GM21528 (cell line): ENCODE data around the gene SLC25A21.

ENCODE experiments used
- ATAC-seq: cut with Tn5 transposase; IDR thresholded peaks from one replicate; pipeline ENCODE4 v1.9.1; 2021; ENCODE audit warnings: mild to moderate bottlenecking, moderate library complexity; ENCODE audit not compliant: unreplicated experiment, low FRiP score

The SLC25A21 gene

DNA sequence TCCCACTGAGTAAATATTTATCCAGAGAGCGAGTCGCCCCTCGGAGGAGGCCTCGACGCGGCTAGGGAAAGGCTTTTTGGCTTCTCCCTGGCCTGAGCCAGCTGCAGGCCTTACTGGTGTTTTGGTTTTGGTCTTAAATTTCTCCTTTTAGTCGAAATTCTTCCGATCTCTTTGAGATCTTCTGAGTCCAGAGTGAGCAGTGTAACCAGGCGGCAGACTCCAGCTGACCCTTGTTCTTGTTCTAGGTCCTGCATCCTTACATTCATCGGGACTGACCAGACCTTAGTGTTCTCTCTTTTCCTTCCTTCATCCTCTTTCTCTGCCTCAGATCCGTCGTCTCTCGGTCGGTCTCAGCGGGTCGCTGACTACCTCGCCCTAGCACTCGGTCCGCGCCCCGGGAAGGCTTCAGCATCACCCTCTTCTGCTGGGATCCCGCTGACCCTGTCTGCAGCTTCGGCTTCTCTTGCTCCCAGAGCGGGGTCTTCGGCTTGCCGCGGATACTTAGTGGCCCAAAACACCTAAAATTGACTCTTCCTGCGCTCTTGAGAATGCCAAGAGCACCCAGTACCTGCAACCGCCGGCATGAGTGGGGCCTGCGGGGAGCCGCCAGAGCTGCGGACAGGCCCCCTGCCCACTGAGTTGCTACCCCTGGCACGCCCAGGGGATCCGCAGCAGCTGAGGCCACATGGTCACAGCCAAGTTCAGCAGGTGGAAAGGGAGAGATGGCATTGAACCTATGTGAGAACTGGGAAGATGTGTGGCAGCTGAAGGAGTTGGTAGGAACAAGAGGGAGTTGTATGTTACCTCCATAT, 513.2 kb downstream of the SLC25A21 start:
- no peak for ATAC-seq

DNA sequence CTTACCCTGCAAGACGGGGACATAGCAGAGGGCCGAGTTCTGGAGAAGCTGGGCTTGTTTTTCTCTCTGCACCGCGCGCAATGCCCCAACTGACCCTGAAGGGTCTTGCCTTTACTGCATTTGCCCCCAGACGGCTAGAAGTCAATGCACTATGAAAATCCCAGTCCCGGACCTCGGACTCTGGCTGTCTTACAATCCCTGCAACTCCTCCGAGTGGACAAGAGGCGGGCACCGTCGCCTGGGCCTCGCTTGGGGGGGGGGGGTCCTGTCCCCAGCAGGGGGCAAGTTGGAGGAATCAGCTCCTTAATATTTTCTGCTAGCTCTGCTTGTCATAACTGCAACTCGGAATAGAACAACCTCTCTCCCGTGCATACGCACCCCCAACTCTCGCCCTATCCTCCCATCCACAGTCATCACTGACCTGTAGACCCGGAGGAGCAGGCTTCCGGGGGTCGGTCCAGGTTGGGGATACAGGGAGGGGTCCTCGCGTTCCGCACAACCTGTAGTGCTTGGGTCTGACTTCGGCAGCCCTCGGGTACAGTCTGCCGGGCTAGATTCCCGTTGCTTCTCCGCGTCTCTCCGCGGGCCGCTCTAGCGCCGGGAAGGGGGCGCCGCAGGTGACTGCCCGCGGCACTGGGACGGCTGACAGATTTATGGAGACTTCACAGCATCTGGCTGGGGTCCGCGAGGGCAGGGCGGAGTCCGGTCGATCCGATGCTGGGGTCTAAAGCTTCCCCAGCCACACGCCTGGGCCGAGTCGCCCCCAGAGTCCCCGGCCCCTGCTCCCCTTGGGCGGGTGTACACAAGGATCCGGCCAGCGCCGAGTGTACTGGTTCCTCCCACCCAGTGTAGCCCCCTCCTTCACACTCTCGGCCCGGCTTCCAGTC, 514.0 kb downstream of the SLC25A21 start:
- ATAC-seq = no peak

DNA sequence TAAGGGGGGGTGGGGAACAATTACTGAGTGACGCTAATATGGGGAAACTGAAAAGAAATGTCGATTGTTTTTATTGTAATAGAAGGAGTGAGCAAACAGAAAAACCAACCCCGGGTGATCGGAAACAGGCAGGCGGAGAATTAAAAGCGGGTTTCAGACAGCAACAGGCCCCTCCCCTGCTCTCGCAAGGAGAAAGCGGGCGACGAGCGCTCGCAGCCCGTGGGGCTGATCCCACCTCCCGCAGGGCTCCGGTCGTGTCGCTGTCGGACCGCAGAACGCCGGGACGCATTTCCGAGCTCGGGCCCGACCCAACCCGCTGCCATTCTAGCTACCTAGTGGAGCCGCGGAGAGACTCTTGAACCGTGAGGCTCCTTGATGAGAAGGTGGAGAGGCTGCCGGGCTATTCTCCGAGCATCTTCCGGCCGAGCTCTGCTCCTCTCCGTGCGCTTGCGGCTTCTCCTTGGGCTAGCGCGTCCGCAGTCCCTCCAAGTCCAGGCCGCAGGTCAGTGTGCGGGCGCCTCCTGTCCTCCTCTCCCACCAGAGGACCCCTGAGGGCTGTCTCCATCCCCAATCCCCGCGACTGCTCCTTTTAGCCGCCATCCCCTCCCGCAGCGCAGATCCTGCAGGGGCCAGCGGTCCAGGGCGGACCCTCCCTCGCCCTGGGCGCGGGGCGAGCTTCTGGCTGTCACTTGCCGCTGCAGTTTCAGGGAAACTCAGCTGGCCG, 514.8 kb downstream of the SLC25A21 start:
- no peak for ATAC-seq

DNA sequence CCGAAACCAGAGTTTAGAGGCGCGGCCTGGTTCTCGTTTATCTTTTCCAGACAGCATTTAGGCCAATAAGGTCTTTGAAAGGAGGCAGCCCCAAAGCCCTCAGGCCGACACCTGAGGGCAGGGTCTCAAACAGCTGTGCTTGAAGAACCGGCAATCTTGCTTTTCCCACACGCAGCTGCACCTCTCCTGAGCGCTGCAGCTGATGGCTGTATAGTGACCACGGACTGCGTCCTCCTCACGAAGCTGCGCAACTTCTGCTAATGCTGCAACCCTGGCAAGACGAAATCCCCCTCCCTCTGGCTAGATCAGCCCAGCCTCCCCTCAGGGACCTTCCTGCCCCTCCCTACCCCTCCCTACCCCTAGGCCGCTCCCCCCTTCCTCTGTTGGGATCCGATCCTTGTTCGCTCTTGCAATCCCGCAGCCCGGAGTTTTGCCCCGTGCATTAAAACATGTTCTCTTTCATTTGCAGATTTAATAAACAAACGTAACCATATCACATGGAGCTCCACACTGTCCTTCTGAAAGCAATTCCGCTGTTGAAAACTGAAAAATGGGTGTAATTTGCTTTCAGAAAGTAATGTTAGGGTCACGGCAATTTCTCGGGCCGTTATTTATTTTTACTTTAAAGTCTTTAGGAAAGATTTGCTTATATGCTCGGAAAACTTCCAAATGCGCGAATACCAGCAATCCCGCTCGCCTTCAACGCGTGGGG, 515.6 kb downstream of the SLC25A21 start:
- no peak for ATAC-seq

DNA sequence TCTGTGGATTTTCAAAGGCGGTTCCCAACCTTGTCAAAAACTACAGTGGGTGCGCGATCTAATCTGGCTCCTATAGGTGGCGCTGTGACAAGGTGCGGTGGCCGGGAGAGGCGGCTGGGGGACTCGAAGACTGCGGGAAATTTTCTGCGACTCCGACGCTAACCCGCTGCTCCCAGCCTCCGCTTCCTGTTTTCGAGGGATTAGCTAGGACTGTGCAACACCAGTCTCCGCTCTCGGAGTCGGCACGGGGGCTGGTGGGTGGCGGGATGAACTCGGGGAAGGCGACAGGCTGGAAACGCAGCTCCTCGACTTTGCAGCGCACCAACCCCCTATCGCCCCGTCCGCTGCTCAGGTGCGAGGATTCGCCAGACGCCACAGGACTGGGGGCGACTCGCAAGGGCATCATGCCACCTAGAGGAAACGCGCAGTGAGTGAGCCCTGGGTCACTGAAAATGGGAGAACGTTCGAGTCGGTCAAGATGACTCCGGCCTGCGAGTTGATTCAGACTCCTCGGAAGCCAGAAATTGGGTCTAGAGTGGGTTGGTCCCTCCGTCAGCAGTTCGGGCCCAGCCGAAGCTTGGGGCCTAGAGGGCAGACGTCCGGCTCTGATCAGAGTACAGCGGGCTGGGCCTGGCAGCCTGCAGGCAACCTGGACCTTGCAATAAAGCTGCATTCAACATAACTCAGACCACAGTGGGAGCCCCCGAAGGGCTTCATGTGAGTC, 516.3 kb downstream of the SLC25A21 start:
- no peak for ATAC-seq

DNA sequence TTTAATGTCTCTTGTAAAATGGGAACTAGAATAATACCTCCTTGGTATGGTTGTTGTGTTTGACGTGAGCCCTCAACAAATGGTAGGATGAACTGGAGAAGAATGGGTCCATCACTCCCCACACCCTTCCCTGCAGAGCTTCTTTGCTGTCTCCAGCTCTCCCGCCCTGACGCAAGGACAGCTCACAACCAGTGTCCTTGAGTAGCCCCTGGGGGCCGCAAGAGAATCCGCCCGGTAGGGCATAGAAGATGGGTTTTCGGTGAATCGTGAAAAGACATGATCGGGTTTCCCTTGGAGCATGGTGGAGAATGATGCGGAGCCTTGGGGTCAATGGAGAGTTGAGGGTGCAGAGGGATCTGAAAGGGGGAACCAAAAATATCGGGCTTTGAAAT, 516.8 kb downstream of the SLC25A21 start:
- ATAC-seq = no peak

DNA sequence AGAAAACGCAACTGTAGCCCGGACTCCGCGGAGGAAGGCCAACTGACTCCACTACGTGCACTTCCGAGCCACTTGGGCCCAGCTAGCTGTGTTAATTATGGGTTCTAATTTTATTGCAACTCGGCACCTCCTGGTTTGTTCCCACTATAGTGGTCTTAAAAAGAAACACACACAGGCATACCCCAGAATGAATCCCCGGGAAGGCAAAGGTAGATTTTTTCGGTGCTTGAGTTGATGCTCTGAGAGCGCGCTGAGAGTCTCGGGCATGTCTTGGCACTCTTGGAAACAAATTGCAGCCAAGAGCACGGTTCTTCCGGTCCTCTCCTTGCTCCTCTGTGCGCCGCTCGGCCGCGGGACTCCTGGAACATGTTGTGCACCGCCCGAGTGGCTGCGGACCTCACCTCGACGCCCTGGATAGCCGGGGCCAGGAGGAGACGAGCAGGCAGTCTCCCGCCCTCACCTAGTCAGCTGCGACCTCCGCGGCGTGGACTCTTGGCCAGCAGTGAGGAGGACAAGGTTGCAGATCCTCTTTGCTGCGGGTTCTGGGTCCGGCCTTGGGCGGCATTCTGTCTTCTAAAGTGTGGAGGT, 517.5 kb downstream of the SLC25A21 start:
- no peak for ATAC-seq

DNA sequence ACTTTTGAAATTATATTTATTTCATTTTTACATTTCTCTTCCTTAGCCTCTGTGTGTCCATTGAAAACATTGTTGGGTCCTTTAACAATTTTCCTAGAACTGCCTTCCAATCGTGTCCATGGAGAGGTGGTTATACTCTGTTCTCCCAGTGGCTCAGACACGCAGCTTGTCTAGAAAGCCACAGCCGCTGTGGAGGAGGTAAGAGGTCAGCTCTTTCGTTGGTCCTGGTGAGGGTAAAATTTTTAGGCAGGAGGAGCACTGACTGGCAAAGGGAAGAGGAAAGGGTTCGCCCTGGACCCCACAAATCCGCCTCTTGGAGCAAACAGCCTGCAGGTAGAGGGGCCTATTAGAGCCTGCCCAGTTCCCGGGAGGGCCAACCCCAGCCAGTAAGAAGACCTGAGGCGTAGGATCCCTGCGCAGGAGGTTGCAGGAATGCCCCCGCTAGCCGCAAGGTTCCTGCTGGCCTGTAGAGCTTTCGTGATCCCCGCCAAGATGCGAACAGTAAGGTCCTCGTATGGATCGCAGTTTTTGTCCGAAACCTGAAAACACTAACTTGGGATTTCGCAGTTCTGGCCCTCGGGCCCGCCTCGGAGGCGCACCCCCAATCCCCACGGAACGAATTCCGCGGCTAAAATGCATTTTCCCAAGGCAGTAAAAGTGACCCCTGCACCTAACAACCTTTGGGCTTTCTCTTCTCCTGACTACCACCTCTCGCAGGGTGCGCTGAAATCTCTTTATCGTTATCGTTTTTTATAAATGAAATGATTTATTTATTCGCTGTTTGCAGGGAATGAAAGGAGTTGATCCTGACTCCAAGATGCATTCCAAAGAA, 518.2 kb downstream of the SLC25A21 start:
- ATAC-seq = no peak

DNA sequence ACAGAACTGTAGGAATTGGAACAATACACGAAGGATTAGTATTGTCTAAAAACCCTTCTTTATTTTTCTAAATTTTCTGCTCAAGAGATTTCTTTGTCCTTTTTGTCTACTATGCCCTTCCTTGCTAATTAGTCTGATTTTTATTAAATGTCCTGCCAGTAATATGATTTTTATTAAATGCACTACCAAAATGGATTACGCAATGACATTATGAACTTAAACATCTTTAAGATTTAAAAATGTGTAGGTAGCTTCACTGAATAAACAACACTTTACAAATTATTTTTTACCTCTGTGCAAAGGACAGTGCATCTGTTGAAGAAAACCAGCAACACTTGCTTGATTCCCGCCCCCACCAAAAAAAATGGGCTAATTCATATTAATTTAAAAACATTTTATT, 519.0 kb downstream of the SLC25A21 start:
- ATAC-seq = no peak

DNA sequence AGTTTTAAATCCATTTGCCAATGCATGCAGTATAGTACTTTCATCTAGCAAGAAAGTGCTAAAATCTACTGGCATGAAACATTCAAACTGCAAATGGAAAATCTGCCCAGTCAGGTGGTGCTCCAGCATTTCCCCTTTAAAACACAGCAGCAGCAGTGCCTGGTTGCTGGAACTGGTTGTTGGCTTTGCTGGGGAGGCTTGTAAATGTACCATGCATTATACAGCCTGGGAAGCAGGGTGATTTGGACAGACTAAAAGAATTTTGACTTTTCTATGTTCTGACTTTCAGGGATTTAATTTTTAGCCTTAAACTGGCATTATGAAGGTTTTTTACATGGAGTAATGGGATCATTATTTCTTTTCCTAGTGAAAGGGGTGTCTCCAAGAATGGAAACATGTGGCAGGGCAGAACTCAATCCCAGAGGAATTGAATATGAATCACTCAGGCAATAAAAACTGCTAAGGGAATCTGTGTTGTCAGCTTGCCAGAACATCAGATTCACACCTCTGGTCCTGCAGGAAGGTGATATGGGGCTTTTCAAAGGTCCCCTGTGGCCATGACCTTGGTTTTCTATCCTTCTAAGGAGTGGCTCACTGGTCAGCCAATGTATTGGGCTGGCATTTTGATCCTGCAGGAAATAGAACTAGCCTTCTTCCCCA, 519.7 kb downstream of the SLC25A21 start:
- ATAC-seq = no peak

DNA sequence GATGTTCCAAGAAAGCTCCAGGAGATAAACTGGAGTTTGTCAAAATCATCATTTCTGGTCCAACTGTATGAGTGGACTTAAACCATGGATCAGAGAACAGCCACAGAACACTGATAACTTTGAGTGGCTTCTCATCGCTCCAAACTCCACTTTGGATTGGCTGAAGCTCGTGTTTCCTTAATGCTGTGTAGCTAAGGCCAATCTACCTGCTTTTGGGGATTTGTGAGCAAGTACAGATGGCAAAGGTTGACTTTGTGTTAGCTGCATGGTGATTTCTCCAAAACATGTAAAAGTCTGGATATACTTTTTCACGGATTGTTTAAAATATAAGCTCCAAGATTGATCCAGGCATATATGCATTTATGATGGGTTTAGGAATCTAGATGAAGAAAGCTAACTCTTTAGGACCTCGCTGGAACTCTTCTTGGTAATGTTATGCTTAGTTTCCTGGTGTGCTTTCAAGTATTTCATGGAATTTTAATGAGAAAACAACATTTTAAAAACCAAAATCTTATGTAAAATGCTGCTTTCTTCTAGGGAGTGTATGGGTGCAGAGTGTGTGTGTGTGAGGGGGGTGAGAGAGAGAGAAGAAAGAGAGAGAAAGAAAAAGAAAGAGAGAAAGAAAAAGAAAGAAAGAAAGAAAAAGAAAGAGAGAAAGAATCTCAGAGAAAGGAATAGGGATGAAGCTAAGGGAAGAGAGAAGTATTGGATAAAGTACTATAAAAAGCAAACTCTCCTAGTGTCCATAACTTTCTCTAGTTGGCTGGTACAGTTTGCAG, 522.3 kb downstream of the SLC25A21 start:
- no peak for ATAC-seq

DNA sequence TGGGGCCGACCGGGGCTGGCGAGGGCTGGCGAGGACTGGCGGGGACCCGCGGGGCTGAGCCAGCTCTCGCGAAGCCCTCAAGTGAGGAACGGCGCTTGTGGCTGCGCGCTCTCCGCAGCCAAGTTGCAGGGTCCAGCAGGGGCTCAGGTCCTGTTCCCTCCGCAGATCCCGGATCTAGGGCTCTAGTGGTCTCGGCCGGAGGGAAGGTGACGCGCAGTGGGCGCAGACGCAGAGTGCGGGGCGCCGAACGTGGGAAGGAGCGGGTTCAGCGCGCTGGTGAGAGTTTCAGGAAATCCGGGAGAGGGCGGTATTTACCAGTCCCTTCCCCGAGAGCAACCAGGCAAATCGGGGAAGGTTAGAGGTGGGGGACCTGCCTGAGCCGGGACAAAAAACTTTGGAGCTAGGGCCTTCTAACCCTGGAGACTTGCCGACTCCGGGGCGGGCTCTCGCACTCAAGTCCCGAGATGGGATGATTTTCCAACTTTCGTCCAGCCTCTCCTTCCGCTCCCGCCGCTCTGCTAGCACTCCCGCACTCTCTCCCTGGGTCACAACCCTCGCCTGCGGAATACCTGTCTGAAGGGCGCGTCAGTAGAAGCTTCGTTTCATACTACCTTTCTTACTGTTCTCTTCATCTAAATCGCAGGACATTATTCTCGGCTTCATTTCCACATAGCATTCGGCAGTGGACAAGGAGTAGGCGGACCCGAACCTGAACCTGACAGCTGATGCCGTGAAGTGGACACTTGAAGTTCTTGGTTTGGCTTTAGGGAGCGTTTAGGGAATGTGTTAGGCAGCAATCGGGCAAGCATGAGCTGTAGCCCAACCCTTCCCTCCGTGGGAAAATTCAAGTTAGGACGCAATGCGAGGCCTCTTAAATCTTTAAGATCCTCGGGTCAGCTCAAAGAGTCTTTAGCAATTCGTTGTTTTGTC, 524.3 kb downstream of the SLC25A21 start:
- ATAC-seq = no peak

DNA sequence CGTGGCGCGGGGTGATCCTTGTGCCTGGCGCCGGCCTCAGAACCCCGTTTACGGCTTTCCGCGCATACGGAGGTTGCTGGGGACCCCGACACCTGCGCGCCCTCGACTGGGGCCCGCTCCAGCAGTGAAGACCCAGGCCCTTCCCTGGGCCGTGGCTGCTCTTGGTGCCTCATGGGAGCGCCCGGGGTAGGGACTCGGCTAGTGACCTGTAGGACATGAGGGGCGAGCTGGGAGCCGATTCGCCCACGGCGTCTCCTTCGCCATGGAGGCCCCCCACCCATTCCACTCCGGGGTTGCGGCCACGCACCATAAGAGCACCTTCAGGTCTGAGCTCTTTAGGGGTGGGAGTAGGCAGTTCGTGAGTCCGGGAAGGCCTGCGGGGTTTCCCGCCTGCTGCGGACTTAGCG, 525.0 kb downstream of the SLC25A21 start:
- no peak for ATAC-seq

DNA sequence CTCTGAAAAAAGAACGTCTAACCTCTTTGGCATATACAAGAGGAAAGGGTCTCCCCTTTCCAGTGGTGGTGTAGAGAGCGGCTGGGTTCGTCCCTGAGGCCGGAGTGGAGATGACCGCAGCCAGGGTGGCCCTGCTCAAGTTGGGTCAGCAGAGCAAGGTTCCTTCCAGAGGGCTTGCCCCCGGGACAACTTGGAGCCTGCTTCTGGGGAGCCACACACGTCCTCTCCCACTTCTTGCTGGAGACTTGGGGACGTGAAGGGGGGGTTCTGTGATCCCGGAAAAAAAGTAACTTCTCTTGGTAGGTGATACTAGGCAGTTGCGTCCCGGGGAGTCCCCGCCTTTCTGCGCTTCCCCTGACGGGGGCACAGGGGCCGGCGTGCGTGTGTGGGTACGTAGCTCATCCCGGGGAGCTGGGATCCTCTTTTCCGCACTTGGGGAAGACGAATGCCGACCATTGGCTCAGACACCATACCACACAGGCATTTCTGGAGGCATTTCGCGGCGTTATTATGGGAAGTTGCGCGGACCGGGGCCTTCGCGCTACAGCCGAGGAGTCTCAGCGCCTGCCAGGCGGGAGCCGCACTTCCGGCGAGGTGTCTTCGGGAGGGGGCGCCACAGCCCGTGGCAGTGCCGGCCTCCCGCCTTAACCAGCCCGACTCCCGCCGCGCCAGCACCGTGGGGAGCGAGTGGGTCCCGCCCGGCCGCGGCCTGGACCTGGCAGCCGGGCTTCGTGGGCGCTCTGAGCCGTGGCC, 525.6 kb downstream of the SLC25A21 start:
- no peak for ATAC-seq

DNA sequence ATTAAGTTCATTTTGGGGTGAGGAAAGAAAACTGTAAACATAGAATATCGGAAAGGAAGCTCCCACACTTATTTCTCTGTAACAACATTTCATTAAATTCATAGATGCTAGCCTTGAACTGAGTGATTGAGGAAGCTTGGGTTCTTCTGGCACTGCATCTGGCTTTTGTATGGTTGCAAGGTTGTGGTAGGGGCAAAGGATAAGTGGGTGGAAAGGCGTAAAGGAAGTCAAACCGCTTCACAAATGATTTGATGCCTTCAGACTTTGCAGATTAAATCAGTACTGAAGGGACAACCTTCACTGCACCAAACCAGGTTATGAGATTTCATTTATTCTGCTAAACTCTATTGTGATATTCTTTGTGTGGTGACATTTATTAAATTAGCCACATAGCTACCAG, 538.8 kb downstream of the SLC25A21 start:
- ATAC-seq = no peak
